GM23338 (cell line): ENCODE results near the gene ANO7. TPM values are rescaled to one million over a fixed set of nuclear protein-coding genes. Genes with fewer than 3 reads are reported as not detected.

Experiments used
- CREB1 ChIP-seq: fragments of 250-450 bp; sonication (Bioruptor Pico); IDR thresholded peaks from 2 replicates; pipeline ENCODE4 v1.5.0; 2020; ENCODE audit warnings: low read depth, mild to moderate bottlenecking, moderate library complexity
- EZH2 ChIP-seq: fragments of 200-600 bp; sonication (generic); IDR thresholded peaks from one replicate; pipeline ENCODE4 v1.8.0; 2017; ENCODE audit warnings: antibody characterized with exemption, mild to moderate bottlenecking, low read depth; ENCODE audit not compliant: unreplicated experiment
- EZH2phosphoT487 ChIP-seq: fragments of 200-600 bp; sonication (generic); IDR thresholded peaks from one replicate; pipeline ENCODE4 v1.8.1; 2018; ENCODE audit warnings: antibody characterized with exemption; ENCODE audit not compliant: unreplicated experiment
- NANOG ChIP-seq: IDR thresholded peaks from 2 replicates; pipeline ENCODE4 v1.6.1; 2016; ENCODE audit warnings: antibody characterized with exemption, borderline replicate concordance
- POLR2AphosphoS5 ChIP-seq: IDR thresholded peaks from 2 replicates; pipeline ENCODE4 v1.6.1; 2016; ENCODE audit warnings: antibody characterized with exemption, low read depth
- STAT1 ChIP-seq: IDR thresholded peaks from one replicate; pipeline ENCODE4 v1.6.1; 2016; ENCODE audit warnings: antibody characterized with exemption; ENCODE audit not compliant: unreplicated experiment
- ZNF114 ChIP-seq: fragments of 250-450 bp; sonication (Bioruptor Pico); IDR thresholded peaks from 2 replicates; pipeline ENCODE4 v1.5.0; 2020; ENCODE audit warnings: mild to moderate bottlenecking, moderate library complexity
- ZNF331 ChIP-seq: fragments of 250-450 bp; sonication (Bioruptor Pico); IDR thresholded peaks from 2 replicates; pipeline ENCODE4 v1.5.0; 2020; ENCODE audit warnings: low read depth, mild to moderate bottlenecking, moderate library complexity
- polyA plus RNA-seq: library from polyadenylated mRNA; unstranded; fragments of >200 nt; fragmentation: Nextera tagmentation; extraction: Ambion mirVana; gene quantifications from 2 replicates; pipeline ENCODE4 v1.2.1, GENCODE V29; 2016
- total RNA-seq: library from RNA; depleted of rRNA; stranded (reverse); fragments of >200 nt; shearing (Covaris generic); gene quantifications from 2 replicates; pipeline ENCODE4 v1.2.3, GENCODE V29; 2014
- TF ChIP-seq, protein P1 (sequence below): fragments of 250-450 bp; sonication (Bioruptor Pico); IDR thresholded peaks from 2 replicates; pipeline ENCODE4 v1.5.0; 2020; ENCODE audit warnings: mild to moderate bottlenecking, moderate library complexity
- TF ChIP-seq, protein P2 (sequence below): IDR thresholded peaks from 2 replicates; pipeline ENCODE4 v1.6.1; 2016; ENCODE audit warnings: antibody characterized with exemption
- TF ChIP-seq, protein P3 (sequence below), 2 experiments: fragments of 200-600 bp in 1 of 2; sonication (generic) in 1 of 2; conservative IDR thresholded peaks; 2 replicates each; pipeline versions ENCODE4 v1.5.1 to v1.6.1; 2016 to 2017; ENCODE audit warnings: antibody characterized with exemption in 2 of 2, low read depth in 2 of 2, mild to moderate bottlenecking in 2 of 2, moderate library complexity in 1 of 2

Gene ANO7
- total and polyA plus RNA-seq, 2 experiments from 2014 or later, result 3.6 to 5.1 TPM

DNA sequence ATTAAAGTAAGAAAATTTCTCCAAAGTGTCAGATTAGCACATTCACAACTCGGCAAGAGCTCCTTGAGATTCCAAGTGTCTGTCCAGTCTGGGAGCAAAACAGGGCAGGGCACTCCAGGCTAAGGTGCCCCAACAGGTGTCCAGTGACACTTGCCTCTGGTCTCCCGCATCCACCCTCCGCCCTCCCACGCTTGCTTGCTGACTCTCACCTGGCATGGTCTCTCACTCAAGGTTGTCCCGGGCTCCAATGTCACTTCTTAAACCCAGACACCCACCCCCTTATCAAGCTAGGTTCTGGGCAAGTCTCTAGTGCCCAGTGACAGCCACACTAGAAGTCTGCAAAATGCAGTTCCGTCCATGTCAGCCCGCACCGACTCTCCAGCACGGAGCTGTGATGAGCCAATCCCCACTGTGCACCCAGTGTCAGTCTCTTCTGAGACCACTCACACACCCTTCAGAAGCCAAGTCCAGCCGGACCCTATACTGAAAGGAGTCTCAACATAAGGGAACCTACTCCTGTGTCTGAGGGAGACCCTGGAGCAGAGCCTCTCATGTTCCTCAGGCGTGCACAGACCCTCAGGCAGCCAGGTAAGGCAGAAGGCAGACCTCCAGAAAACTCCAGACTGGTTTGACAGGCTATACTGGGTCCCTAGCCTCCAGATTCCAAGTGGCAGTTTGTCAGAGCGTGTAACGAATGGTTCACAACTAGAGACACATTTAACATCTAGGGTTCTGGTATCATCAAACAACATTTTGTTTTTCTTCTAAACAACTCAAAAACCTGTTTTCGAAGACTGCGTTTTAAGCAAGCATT lies 81.4 kb downstream of the ANO7 start (continued):
- TF ChIP-seq, protein P1, sequence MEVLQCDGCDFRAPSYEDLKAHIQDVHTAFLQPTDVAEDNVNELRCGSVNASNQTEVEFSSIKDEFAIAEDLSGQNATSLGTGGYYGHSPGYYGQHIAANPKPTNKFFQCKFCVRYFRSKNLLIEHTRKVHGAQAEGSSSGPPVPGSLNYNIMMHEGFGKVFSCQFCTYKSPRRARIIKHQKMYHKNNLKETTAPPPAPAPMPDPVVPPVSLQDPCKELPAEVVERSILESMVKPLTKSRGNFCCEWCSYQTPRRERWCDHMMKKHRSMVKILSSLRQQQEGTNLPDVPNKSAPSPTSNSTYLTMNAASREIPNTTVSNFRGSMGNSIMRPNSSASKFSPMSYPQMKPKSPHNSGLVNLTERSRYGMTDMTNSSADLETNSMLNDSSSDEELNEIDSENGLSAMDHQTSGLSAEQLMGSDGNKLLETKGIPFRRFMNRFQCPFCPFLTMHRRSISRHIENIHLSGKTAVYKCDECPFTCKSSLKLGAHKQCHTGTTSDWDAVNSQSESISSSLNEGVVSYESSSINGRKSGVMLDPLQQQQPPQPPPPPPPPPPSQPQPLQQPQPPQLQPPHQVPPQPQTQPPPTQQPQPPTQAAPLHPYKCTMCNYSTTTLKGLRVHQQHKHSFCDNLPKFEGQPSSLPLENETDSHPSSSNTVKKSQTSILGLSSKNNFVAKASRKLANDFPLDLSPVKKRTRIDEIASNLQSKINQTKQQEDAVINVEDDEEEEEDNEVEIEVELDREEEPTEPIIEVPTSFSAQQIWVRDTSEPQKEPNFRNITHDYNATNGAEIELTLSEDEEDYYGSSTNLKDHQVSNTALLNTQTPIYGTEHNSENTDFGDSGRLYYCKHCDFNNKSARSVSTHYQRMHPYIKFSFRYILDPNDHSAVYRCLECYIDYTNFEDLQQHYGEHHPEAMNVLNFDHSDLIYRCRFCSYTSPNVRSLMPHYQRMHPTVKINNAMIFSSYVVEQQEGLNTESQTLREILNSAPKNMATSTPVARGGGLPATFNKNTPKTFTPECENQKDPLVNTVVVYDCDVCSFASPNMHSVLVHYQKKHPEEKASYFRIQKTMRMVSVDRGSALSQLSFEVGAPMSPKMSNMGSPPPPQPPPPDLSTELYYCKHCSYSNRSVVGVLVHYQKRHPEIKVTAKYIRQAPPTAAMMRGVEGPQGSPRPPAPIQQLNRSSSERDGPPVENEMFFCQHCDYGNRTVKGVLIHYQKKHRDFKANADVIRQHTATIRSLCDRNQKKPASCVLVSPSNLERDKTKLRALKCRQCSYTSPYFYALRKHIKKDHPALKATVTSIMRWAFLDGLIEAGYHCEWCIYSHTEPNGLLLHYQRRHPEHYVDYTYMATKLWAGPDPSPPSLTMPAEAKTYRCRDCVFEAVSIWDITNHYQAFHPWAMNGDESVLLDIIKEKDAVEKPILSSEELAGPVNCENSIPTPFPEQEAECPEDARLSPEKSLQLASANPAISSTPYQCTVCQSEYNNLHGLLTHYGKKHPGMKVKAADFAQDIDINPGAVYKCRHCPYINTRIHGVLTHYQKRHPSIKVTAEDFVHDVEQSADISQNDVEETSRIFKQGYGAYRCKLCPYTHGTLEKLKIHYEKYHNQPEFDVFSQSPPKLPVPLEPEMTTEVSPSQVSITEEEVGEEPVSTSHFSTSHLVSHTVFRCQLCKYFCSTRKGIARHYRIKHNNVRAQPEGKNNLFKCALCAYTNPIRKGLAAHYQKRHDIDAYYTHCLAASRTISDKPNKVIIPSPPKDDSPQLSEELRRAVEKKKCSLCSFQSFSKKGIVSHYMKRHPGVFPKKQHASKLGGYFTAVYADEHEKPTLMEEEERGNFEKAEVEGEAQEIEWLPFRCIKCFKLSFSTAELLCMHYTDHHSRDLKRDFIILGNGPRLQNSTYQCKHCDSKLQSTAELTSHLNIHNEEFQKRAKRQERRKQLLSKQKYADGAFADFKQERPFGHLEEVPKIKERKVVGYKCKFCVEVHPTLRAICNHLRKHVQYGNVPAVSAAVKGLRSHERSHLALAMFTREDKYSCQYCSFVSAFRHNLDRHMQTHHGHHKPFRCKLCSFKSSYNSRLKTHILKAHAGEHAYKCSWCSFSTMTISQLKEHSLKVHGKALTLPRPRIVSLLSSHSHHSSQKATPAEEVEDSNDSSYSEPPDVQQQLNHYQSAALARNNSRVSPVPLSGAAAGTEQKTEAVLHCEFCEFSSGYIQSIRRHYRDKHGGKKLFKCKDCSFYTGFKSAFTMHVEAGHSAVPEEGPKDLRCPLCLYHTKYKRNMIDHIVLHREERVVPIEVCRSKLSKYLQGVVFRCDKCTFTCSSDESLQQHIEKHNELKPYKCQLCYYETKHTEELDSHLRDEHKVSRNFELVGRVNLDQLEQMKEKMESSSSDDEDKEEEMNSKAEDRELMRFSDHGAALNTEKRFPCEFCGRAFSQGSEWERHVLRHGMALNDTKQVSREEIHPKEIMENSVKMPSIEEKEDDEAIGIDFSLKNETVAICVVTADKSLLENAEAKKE (CRISPR knock-in tag), result no peak
- no peak for TF ChIP-seq CREB1 (CRISPR knock-in tag)
- TF ChIP-seq EZH2, result no peak
- no peak for TF ChIP-seq EZH2phosphoT487
- no peak for TF ChIP-seq POLR2AphosphoS5
- TF ChIP-seq, protein P2, sequence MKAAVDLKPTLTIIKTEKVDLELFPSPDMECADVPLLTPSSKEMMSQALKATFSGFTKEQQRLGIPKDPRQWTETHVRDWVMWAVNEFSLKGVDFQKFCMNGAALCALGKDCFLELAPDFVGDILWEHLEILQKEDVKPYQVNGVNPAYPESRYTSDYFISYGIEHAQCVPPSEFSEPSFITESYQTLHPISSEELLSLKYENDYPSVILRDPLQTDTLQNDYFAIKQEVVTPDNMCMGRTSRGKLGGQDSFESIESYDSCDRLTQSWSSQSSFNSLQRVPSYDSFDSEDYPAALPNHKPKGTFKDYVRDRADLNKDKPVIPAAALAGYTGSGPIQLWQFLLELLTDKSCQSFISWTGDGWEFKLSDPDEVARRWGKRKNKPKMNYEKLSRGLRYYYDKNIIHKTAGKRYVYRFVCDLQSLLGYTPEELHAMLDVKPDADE, result no peak
- no peak for TF ChIP-seq ZNF331
- TF ChIP-seq, protein P3, sequence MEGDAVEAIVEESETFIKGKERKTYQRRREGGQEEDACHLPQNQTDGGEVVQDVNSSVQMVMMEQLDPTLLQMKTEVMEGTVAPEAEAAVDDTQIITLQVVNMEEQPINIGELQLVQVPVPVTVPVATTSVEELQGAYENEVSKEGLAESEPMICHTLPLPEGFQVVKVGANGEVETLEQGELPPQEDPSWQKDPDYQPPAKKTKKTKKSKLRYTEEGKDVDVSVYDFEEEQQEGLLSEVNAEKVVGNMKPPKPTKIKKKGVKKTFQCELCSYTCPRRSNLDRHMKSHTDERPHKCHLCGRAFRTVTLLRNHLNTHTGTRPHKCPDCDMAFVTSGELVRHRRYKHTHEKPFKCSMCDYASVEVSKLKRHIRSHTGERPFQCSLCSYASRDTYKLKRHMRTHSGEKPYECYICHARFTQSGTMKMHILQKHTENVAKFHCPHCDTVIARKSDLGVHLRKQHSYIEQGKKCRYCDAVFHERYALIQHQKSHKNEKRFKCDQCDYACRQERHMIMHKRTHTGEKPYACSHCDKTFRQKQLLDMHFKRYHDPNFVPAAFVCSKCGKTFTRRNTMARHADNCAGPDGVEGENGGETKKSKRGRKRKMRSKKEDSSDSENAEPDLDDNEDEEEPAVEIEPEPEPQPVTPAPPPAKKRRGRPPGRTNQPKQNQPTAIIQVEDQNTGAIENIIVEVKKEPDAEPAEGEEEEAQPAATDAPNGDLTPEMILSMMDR (conservative IDR thresholded peaks at IDR 0.05; ENCODE audit: low read depth in 2 of 2), result no peak
- no peak for TF ChIP-seq NANOG
- TF ChIP-seq ZNF114, result no peak
- no peak for TF ChIP-seq STAT1
